ENCODE measurements around the gene RALY. TPM values are rescaled to one million over a fixed set of nuclear protein-coding genes. Genes with fewer than 3 reads are reported as not detected.

Gene RALY
- total and polyA plus RNA-seq, 10 of the 15 experiments (the other 5 are each of a cell fraction or from before 2014, with no cell fraction given), result 1.2 to 246 (median 137) TPM

- Histone ChIP-seq H3K27me3 (replicated peaks in 1 of 2; ENCODE audit: control insufficient read depth in 2 of 2, insufficient read depth in 2 of 2, low read length in 1 of 2) (0 out of 4 replicates have a peak, but pooled peaks cover 0 to under 1% of the 10 kb centered on the region in 2 experiments), H3K4me2 (ENCODE audit: control insufficient read depth, insufficient read depth) (no peak overlapping the region), H4K20me1 (ENCODE audit: control insufficient read depth, insufficient read depth) (no peaks in the 10 kb centered on the region), H3K36me3 (ENCODE audit: control insufficient read depth in 2 of 2, insufficient read depth in 2 of 2, low read length in 1 of 2) (no peaks in the 10 kb centered on the region), H2AFZ (ENCODE audit: control insufficient read depth, low read depth, low read length) (no peak overlapping the region), H3K27ac (ENCODE audit: control insufficient read depth, insufficient read depth) (no peak overlapping the region), H3K9ac (ENCODE audit: control insufficient read depth, insufficient read depth, low read length) (no peak overlapping the region), H3K4me1 (ENCODE audit: control insufficient read depth, insufficient read depth, low read length) (no peaks in the 10 kb centered on the region), H3K4me3 (no peak overlapping the region), H3K9me3 (replicated peaks; ENCODE audit: control insufficient read depth, insufficient read depth, low read length) (no peaks in the 10 kb centered on the region; the same call in 2 of the 3 replicates), H3K79me2 (ENCODE audit: control insufficient read depth, insufficient read depth, low read length) (no peaks in the 10 kb centered on the region)
- SMC1A ChIA-PET (ENCODE audit: uncharacterized antibody, unreplicated experiment), result no interaction called here
- intact Hi-C loops (cut with micrococcal nuclease; ENCODE audit: unreplicated experiment), result no loop called here
- POLR2A ChIA-PET, result no interaction called here
- FAIRE-seq, result no peak
- CTCF ChIA-PET, result no interaction called here
- RAD21 ChIA-PET (ENCODE audit: unreplicated experiment), result no interaction called here
- BruUV-seq (replicated peaks), result no TSS peak
- DNase-seq (ENCODE audit: low read depth, low spot score), result no peak
- TF ChIP-seq TAF1 (IDR thresholded peaks at IDR 0.05; ENCODE audit: borderline replicate concordance, low read depth, low read length) (no peak), RFX5 (IDR thresholded peaks at IDR 0.05; ENCODE audit: low read depth, low read length) (no peak), SMC3 (IDR thresholded peaks at IDR 0.05; ENCODE audit: borderline replicate concordance, low read length) (no peak), PBX3 (IDR thresholded peaks at IDR 0.05; ENCODE audit: insufficient replicate concordance, low read depth, low read length) (no peak), GATAD2B (conservative IDR thresholded peaks at IDR 0.05; ENCODE audit: low read depth) (no peak), PRDM15 (CRISPR knock-in tag; IDR thresholded peaks at IDR 0.05) (no peak), BRCA1 (IDR thresholded peaks at IDR 0.05; ENCODE audit: low read depth, low read length) (no peak), SREBF1 (IDR thresholded peaks at IDR 0.05; ENCODE audit: low read length) (no peak), CBX5 (IDR thresholded peaks at IDR 0.05; ENCODE audit: low read depth) (no peak)
- ATAC-seq, result no peak
- in situ Hi-C loops (cut with MboI), result no loop called here
- 41% methylated on average over 6 of the region's 6 CpGs for WGBS (ENCODE audit: insufficient coverage, insufficient replicate concordance, low lambda C conversion rate, missing lambda C conversion rate)
Measured at GRCh38 chr20:33971147-33971975, 22.4 kb upstream of the RALY start.

Measured in GM12878 (cell line).